DND-41 (cell line): ENCODE data around the gene LAD1.

Experiments
- ATAC-seq: fragments of 200-7000 bp; cut with Tn5 transposase; 3 replicates; pipeline ENCODE4 v1.9.1; 2021; ENCODE audit warnings: low read depth; ENCODE audit not compliant: insufficient read depth
- DNase-seq: peaks from one replicate; pipeline ENCODE4 v3.0.0-alpha.2; 2020
- H2AFZ ChIP-seq: 2 replicates; pipeline ENCODE4 v1.6.0; 2012; ENCODE audit warnings: low read depth, low read length
- H3K27ac ChIP-seq: 2 replicates; pipeline ENCODE4 v1.5.1; 2012; ENCODE audit warnings: low read length, inconsistent platforms
- H3K27me3 ChIP-seq: fragments of 200-600 bp; sonication (generic); 2 replicates; pipeline ENCODE4 v1.6.0; 2012; ENCODE audit warnings: low read length, mild to moderate bottlenecking, inconsistent platforms; ENCODE audit not compliant: insufficient read depth, poor library complexity
- H3K36me3 ChIP-seq: 2 replicates; pipeline ENCODE4 v1.5.1; 2012; ENCODE audit warnings: low read length, inconsistent platforms; ENCODE audit not compliant: insufficient read depth
- H3K4me1 ChIP-seq: 2 replicates; pipeline ENCODE4 v1.5.1; 2012; ENCODE audit warnings: mild to moderate bottlenecking, low read length; ENCODE audit not compliant: insufficient read depth
- H3K4me2 ChIP-seq: 2 replicates; pipeline ENCODE4 v1.6.0; 2012; ENCODE audit warnings: mild to moderate bottlenecking, moderate library complexity, low read length, inconsistent platforms; ENCODE audit not compliant: insufficient read depth
- H3K4me3 ChIP-seq, 2 experiments: fragments of 200-600 bp in 1 of 2; shearing (Covaris generic) in 1 of 2; 2 replicates each; pipeline ENCODE4 v1.5.1; 2012 to 2016; ENCODE audit warnings: inconsistent platforms in 2 of 2, low read length in 2 of 2, mild to moderate bottlenecking in 2 of 2, low read depth in 1 of 2, moderate library complexity in 1 of 2
- H3K79me2 ChIP-seq: 2 replicates; pipeline ENCODE4 v1.6.0; 2012; ENCODE audit warnings: low read length, inconsistent platforms; ENCODE audit not compliant: insufficient read depth
- H3K9ac ChIP-seq: 2 replicates; pipeline ENCODE4 v1.6.0; 2012; ENCODE audit warnings: low read depth, mild to moderate bottlenecking, inconsistent platforms, low read length, moderate library complexity
- H3K9me3 ChIP-seq: 2 replicates; pipeline ENCODE4 v1.5.1; 2012; ENCODE audit warnings: low read length, moderate library complexity, mild to moderate bottlenecking, inconsistent platforms; ENCODE audit not compliant: insufficient read depth, severe bottlenecking
- H4K20me1 ChIP-seq: 2 replicates; pipeline ENCODE4 v1.6.0; 2012; ENCODE audit warnings: low read length; ENCODE audit not compliant: insufficient read depth
- CTCF ChIP-seq: IDR thresholded peaks from 2 replicates; pipeline ENCODE4 v1.5.1; 2012; ENCODE audit warnings: borderline replicate concordance, low read length, moderate library complexity, mild to moderate bottlenecking; ENCODE audit not compliant: poor library complexity, severe bottlenecking; ENCODE audit errors: extremely low read depth
- EZH2 ChIP-seq: IDR thresholded peaks from 3 replicates; pipeline ENCODE4 v1.6.1; 2012; ENCODE audit warnings: borderline replicate concordance, low read depth, mild to moderate bottlenecking, moderate library complexity, low read length, inconsistent platforms; ENCODE audit not compliant: severe bottlenecking

LAD1 gene

DNA sequence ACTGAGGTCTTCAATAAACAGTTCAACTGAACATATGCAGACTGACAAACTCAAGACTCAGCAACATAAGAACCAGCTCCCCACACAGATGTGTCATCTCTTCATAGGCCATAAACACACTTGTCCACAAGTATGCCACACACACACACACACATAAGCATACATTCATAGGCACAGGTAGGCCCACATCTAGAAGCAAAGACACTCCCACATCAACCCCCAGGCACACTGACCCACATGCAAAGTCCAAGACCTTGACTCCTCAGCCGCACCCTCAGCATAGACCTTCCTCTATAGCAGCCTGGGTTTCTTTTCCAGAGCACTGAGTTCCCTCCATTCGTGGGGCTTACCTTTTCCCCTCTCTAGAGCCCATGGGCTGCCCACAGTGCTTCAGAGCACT lies 1.4 kb downstream of the LAD1 start:
- H3K36me3 ChIP-seq, result no peaks in the 10 kb centered on the region
- H3K27me3 ChIP-seq, result peaks cover 29% of the 10 kb centered on the region
- H3K79me2 ChIP-seq, result no peaks in the 10 kb centered on the region
- H3K9me3 ChIP-seq, result no peaks in the 10 kb centered on the region
- H3K27ac ChIP-seq, result no peak overlapping the region
- H3K4me1 ChIP-seq, result no peaks in the 10 kb centered on the region
- no peak overlapping the region for H3K4me3 ChIP-seq
- ATAC-seq, result no peak
- no peak for DNase-seq
- H4K20me1 ChIP-seq, result no peaks in the 10 kb centered on the region; the same call in 1 of the 2 replicates
- no peak overlapping the region for H2AFZ ChIP-seq
- no peak overlapping the region for H3K9ac ChIP-seq
- H3K4me2 ChIP-seq, result no peak overlapping the region
- TF ChIP-seq CTCF, result no peak
- TF ChIP-seq EZH2, result no peak

- no peak for ATAC-seq
- no peak overlapping the region for H3K27ac ChIP-seq
- no peak for DNase-seq
Observed at GRCh38 chr1:201396861-201397464, 2.2 kb downstream of the LAD1 start.

GRCh38 chr1:201395936-201396335 lies 3.2 kb downstream of the LAD1 start:
- peaks cover 25% of the 10 kb centered on the region for H3K27me3 ChIP-seq
- no peaks in the 10 kb centered on the region for H3K9me3 ChIP-seq
- H3K4me1 ChIP-seq, result no peaks in the 10 kb centered on the region
- no peaks in the 10 kb centered on the region; the same call in 1 of the 2 replicates for H4K20me1 ChIP-seq
- no peak overlapping the region for H3K9ac ChIP-seq
- no peak overlapping the region for H2AFZ ChIP-seq
- no peak for ATAC-seq
- no peak for TF ChIP-seq EZH2
- TF ChIP-seq CTCF, result no peak
- H3K27ac ChIP-seq, result no peak overlapping the region
- H3K79me2 ChIP-seq, result no peaks in the 10 kb centered on the region
- no peaks in the 10 kb centered on the region for H3K36me3 ChIP-seq
- H3K4me2 ChIP-seq, result no peak overlapping the region
- no peak overlapping the region for H3K4me3 ChIP-seq
- DNase-seq, result no peak

More at GRCh38 chr1:201396861-201397464, 2.2 kb downstream of the LAD1 start:
- no peak overlapping the region for H3K4me2 ChIP-seq
- H3K27me3 ChIP-seq, result peaks cover 31% of the 10 kb centered on the region
- no peaks in the 10 kb centered on the region; the same call in 1 of the 2 replicates for H4K20me1 ChIP-seq
- no peak for TF ChIP-seq EZH2
- no peak for TF ChIP-seq CTCF
- no peaks in the 10 kb centered on the region for H3K79me2 ChIP-seq
- no peaks in the 10 kb centered on the region for H3K9me3 ChIP-seq
- no peaks in the 10 kb centered on the region for H3K4me1 ChIP-seq
- no peak overlapping the region for H2AFZ ChIP-seq
- no peak overlapping the region for H3K4me3 ChIP-seq
- no peaks in the 10 kb centered on the region for H3K36me3 ChIP-seq
- H3K9ac ChIP-seq, result no peak overlapping the region

GRCh38 chr1:201394591-201394990 lies 4.5 kb downstream of the LAD1 start:
- Histone ChIP-seq H2AFZ (no peak overlapping the region), H4K20me1 (no peaks in the 10 kb centered on the region; the same call in 1 of the 2 replicates), H3K4me3 (no peak overlapping the region), H3K79me2 (no peaks in the 10 kb centered on the region), H3K27me3 (peaks cover 23% of the 10 kb centered on the region), H3K4me1 (no peaks in the 10 kb centered on the region), H3K36me3 (no peaks in the 10 kb centered on the region), H3K9me3 (no peaks in the 10 kb centered on the region), H3K4me2 (no peak overlapping the region), H3K27ac (no peak overlapping the region), H3K9ac (no peak overlapping the region)
- DNase-seq (no peak), ATAC-seq (no peak)
- no peak for TF ChIP-seq CTCF
- TF ChIP-seq EZH2, result no peak
